PC-3 (cell line): ENCODE results near the gene STARD5. TPM values are rescaled to one million over a fixed set of nuclear protein-coding genes. Genes with fewer than 3 reads are reported as not detected.

Source experiments
- ATAC-seq: fragments of 200-7000 bp; cut with Tn5 transposase; 2 replicates; pipeline ENCODE4 v1.9.1; 2020; ENCODE audit warnings: mild to moderate bottlenecking, moderate library complexity
- BruUV-seq: library from RNA; stranded (reverse); fragments of 400-500 nt; replicated peaks from 2 replicates; lab custom pipeline; 2021; lab: Mats Ljungman, UMichigan
- CTCF ChIA-PET: fragments of 300-600 bp; sonication (Branson Sonifier 250); formaldehyde crosslinking; loops from one replicate; lab custom pipeline; 2022; ENCODE audit warnings: antibody characterized with exemption; lab: Charles Lee
- POLR2A ChIA-PET: fragments of 300-600 bp; sonication (Branson Sonifier 250); formaldehyde crosslinking; loops from one replicate; lab custom pipeline; 2022; ENCODE audit warnings: antibody characterized with exemption; ENCODE audit not compliant: unreplicated experiment; lab: Charles Lee
- DNase-seq: peaks from one replicate; pipeline ENCODE4 v3.0.0-alpha.2; 2015
- H2AFZ ChIP-seq: fragments of 300-600 bp; sonication (generic); 2 replicates; pipeline ENCODE4 v1.6.0; 2016; ENCODE audit warnings: antibody characterized with exemption, low read length
- H3F3A ChIP-seq: fragments of 300-600 bp; sonication (generic); one replicate; pipeline ENCODE4 v1.6.0; 2017; ENCODE audit warnings: antibody characterized with exemption, low read length, control low read depth, mild to moderate bottlenecking; ENCODE audit not compliant: unreplicated experiment
- H3K27ac ChIP-seq: fragments of 300-600 bp; sonication (generic); 2 replicates; pipeline ENCODE4 v1.5.1; 2016; ENCODE audit warnings: mild to moderate bottlenecking, low read length
- H3K27me3 ChIP-seq: fragments of 300-600 bp; sonication (generic); 2 replicates; pipeline ENCODE4 v1.6.1; 2016; ENCODE audit warnings: low read length, mixed read lengths
- H3K36me3 ChIP-seq: fragments of 300-600 bp; sonication (generic); 2 replicates; pipeline ENCODE4 v1.6.1; 2016; ENCODE audit warnings: low read depth, mixed run types, low read length, mixed read lengths
- H3K4me1 ChIP-seq: fragments of 300-600 bp; sonication (generic); 2 replicates; pipeline ENCODE4 v1.5.1; 2016; ENCODE audit warnings: low read length; ENCODE audit not compliant: insufficient read depth
- H3K4me2 ChIP-seq: fragments of 300-600 bp; sonication (generic); 2 replicates; pipeline ENCODE4 v1.6.0; 2016; ENCODE audit warnings: low read length
- H3K4me3 ChIP-seq: fragments of 300-600 bp; sonication (generic); 2 replicates; pipeline ENCODE4 v1.5.1; 2016; ENCODE audit warnings: mild to moderate bottlenecking, low read length, mixed read lengths
- H3K79me2 ChIP-seq: fragments of 300-600 bp; sonication (generic); 2 replicates; pipeline ENCODE4 v1.6.1; 2017; ENCODE audit warnings: low read length, mixed read lengths
- H3K9ac ChIP-seq: fragments of 300-600 bp; sonication (generic); 2 replicates; pipeline ENCODE4 v1.6.0; 2016; ENCODE audit warnings: mild to moderate bottlenecking, low read length
- H3K9me2 ChIP-seq: fragments of 300-600 bp; sonication (generic); replicated peaks from 2 replicates; pipeline ENCODE4 v1.6.1; 2016; ENCODE audit warnings: mixed run types, low read length, mixed read lengths
- H3K9me3 ChIP-seq: fragments of 300-600 bp; sonication (generic); 2 replicates; pipeline ENCODE4 v1.6.1; 2016; ENCODE audit warnings: low read length, mixed read lengths
- H4K20me1 ChIP-seq: fragments of 300-600 bp; sonication (generic); 2 replicates; pipeline ENCODE4 v1.6.1; 2016; ENCODE audit warnings: low read length, mixed read lengths
- EZH2 ChIP-seq: fragments of 300-600 bp; sonication (generic); IDR thresholded peaks from one replicate; pipeline ENCODE4 v1.6.1; 2017; ENCODE audit warnings: antibody characterized with exemption, mild to moderate bottlenecking, low read length; ENCODE audit not compliant: unreplicated experiment
- EZH2phosphoT487 ChIP-seq: fragments of 300-600 bp; sonication (generic); IDR thresholded peaks from 2 replicates; pipeline ENCODE4 v1.6.1; 2018; ENCODE audit warnings: mild to moderate bottlenecking, antibody characterized with exemption, low read length, borderline replicate concordance
- intact Hi-C: fragments of 100-400 bp; cut with micrococcal nuclease; formaldehyde crosslinking; loops from 2 replicates; pipeline ENCODE4 v1.9.0; 2023
- total RNA-seq: library from RNA; depleted of rRNA; stranded (reverse); fragments of >200 nt; gene quantifications from 2 replicates; pipeline ENCODE4 v1.2.3, GENCODE V29; 2014
- TF ChIP-seq, protein P1 (sequence below): fragments of 300-600 bp; sonication (generic); conservative IDR thresholded peaks from 2 replicates; pipeline ENCODE4 v1.5.1; 2017; ENCODE audit warnings: antibody characterized with exemption, low read depth, mild to moderate bottlenecking, low read length

The STARD5 gene
- total RNA-seq, 1 experiment from 2014 or later = 5.9 TPM

DNA sequence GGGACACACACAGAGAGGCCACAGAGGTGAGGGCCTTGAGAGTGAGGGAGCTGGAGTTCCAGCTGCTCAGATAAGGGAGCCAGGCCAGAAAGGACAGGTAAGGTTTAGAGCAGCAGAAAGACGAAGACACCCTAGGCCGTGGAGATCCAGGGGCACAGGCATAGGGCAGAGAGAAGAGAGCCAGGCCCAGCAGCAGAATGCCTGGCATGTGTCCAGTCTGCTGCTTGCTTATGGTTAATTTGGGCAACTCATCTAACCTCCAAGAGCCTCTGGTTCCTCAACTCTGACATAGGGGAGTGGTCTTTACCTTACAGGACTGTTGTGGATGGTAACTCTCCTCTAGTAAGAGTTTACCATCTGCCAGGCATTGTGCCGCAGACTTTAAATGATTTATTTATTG, 35.9 kb downstream of the STARD5 start:
- no peak for ATAC-seq
- Histone ChIP-seq H3K4me1 (no peaks in the 10 kb centered on the region), H3K36me3 (no peaks in the 10 kb centered on the region), H4K20me1 (no peaks in the 10 kb centered on the region), H2AFZ (no peak overlapping the region), H3K9me2 (no peaks in the 10 kb centered on the region), H3K27me3 (0 out of 2 replicates have a peak, but pooled peaks cover 20% of the 10 kb centered on the region), H3K4me2 (no peak overlapping the region), H3K4me3 (no peak overlapping the region), H3K9me3 (no peaks in the 10 kb centered on the region), H3F3A (no peaks in the 10 kb centered on the region), H3K27ac (no peak overlapping the region), H3K9ac (no peak overlapping the region), H3K79me2 (no peaks in the 10 kb centered on the region)
- TF ChIP-seq EZH2phosphoT487 = no peak
- no peak for TF ChIP-seq EZH2
- TF ChIP-seq, protein P1, sequence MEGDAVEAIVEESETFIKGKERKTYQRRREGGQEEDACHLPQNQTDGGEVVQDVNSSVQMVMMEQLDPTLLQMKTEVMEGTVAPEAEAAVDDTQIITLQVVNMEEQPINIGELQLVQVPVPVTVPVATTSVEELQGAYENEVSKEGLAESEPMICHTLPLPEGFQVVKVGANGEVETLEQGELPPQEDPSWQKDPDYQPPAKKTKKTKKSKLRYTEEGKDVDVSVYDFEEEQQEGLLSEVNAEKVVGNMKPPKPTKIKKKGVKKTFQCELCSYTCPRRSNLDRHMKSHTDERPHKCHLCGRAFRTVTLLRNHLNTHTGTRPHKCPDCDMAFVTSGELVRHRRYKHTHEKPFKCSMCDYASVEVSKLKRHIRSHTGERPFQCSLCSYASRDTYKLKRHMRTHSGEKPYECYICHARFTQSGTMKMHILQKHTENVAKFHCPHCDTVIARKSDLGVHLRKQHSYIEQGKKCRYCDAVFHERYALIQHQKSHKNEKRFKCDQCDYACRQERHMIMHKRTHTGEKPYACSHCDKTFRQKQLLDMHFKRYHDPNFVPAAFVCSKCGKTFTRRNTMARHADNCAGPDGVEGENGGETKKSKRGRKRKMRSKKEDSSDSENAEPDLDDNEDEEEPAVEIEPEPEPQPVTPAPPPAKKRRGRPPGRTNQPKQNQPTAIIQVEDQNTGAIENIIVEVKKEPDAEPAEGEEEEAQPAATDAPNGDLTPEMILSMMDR = no peak
- CTCF ChIA-PET = no interaction called here
- POLR2A ChIA-PET = no interaction called here
- intact Hi-C loops = no loop called here
- BruUV-seq = no TSS peak
- no peak for DNase-seq

DNA sequence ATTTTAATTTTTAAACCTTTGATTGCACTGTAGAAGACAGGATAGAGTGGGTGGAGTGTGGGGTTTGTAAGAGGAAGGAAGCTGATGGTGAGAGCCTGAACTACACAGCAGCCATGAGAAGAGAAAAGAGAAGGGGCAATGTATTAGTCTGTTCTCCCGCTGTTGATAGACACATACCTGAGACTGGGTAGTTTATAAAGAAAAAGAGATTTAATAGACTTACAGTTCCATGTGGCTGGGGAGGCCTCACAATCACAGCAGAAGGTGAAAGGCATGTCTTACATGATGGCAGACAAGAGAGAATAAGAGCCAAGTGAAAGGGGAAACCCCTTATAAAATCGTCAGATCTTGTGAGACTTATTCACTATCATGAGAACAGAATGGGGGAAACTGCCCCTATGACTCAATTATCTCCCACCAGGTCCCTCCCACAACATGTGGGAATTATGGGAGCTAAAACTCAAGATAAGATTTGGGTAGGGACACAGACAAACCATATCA, 37.3 kb downstream of the STARD5 start:
- Histone ChIP-seq H3K27me3 (0 out of 2 replicates have a peak, but pooled peaks cover 20% of the 10 kb centered on the region), H3K79me2 (no peaks in the 10 kb centered on the region), H3K9me3 (no peaks in the 10 kb centered on the region), H3K9me2 (no peaks in the 10 kb centered on the region), H3K9ac (no peak overlapping the region), H3K4me2 (no peak overlapping the region), H2AFZ (no peak overlapping the region), H3K36me3 (no peaks in the 10 kb centered on the region), H3F3A (no peaks in the 10 kb centered on the region), H3K27ac (no peak overlapping the region), H3K4me3 (no peak overlapping the region), H4K20me1 (no peaks in the 10 kb centered on the region), H3K4me1 (no peaks in the 10 kb centered on the region)
- BruUV-seq = no TSS peak
- CTCF ChIA-PET = no interaction called here
- intact Hi-C loops = no loop called here
- POLR2A ChIA-PET = no interaction called here
- TF ChIP-seq EZH2 = no peak
- TF ChIP-seq EZH2phosphoT487 = no peak
- TF ChIP-seq, protein P1 = no peak
- no peak for ATAC-seq
- no peak for DNase-seq

DNA sequence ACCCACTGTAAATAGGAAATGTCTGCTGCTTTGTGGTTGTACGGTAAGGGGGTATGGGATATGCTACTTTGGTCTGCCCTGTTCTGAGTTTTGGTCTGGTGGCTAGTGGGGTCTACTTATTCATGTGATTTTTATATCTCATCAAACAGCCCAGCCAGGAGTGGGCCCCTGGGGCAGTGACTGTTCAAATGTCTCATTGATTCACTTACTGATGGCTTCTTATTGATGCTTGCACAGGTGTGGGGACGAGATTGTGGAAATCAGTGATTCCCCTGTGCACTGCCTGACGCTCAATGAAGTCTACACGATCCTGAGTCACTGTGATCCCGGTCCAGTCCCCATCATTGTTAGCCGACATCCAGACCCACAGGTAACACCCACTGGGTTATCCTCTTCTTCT, 38.5 kb downstream of the STARD5 start:
- ATAC-seq = no peak
- no peak for TF ChIP-seq EZH2phosphoT487
- no peak for TF ChIP-seq EZH2
- TF ChIP-seq, protein P1 = no peak
- CTCF ChIA-PET = no interaction called here
- POLR2A ChIA-PET = no interaction called here
- no peaks in the 10 kb centered on the region for H3K4me1 ChIP-seq
- DNase-seq = no peak
- no peak overlapping the region for H3K4me2 ChIP-seq
- intact Hi-C loops = no loop called here
- H3K79me2 ChIP-seq = no peaks in the 10 kb centered on the region
- H3K4me3 ChIP-seq = no peak overlapping the region
- no peaks in the 10 kb centered on the region for H3K36me3 ChIP-seq
- no peak overlapping the region for H3K9ac ChIP-seq
- no peaks in the 10 kb centered on the region for H3K9me2 ChIP-seq
- H2AFZ ChIP-seq = no peak overlapping the region
- 0 out of 2 replicates have a peak, but pooled peaks cover 20% of the 10 kb centered on the region for H3K27me3 ChIP-seq
- H3K27ac ChIP-seq = no peak overlapping the region
- no TSS peak for BruUV-seq
- H4K20me1 ChIP-seq = no peaks in the 10 kb centered on the region
- H3F3A ChIP-seq = no peaks in the 10 kb centered on the region
- no peaks in the 10 kb centered on the region for H3K9me3 ChIP-seq
